ENCODE measurements around the gene TNFRSF4.

TNFRSF4 gene

DNA sequence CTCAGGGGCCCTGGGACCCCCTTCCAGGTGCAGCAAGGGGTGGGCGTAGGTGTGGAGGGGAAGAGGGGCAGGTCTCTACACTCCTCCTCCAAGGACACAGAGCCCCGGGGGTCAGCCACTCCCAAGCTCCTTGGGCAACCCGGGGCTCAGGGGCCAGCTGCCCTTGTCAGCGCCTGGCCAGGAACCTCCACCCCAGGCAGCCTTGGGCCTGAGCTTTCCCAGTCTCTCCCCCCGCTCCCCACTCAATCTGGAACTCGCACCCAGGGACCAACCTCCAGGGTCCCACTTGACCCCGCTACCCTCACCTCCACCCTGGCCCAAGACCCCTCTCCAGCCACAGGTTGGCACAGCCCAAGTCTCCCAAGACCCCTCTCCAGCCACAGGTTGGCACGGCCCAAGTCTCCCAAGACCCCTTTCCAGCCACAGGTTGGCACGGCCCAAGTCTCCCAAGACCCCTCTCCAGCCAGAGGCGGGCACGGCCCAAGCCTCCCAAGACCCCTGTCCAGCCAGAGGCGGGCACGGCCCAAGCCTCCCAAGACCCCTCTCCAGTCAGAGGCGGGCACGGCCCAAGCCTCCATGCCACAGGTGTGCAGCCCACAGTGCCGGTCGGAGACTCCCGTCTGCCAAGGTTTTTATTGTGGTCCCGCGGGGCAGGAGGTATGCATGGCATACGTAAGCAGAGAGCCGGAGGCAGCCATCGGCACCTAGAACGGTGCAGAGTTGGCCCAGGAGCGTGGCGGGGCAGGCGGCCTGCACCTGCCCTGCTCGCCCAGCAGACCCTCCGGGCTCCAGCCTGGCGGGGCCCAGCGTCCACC is 3.0 kb downstream of the TNFRSF4 start:
- no peak overlapping the region for H3K4me3 ChIP-seq (ENCODE audit: low read depth, low read length)
- in situ Hi-C loops (cut with HindIII; ENCODE audit: low sequenced_read_pairs): no loop called here
- TF ChIP-seq, protein P1, sequence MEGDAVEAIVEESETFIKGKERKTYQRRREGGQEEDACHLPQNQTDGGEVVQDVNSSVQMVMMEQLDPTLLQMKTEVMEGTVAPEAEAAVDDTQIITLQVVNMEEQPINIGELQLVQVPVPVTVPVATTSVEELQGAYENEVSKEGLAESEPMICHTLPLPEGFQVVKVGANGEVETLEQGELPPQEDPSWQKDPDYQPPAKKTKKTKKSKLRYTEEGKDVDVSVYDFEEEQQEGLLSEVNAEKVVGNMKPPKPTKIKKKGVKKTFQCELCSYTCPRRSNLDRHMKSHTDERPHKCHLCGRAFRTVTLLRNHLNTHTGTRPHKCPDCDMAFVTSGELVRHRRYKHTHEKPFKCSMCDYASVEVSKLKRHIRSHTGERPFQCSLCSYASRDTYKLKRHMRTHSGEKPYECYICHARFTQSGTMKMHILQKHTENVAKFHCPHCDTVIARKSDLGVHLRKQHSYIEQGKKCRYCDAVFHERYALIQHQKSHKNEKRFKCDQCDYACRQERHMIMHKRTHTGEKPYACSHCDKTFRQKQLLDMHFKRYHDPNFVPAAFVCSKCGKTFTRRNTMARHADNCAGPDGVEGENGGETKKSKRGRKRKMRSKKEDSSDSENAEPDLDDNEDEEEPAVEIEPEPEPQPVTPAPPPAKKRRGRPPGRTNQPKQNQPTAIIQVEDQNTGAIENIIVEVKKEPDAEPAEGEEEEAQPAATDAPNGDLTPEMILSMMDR (IDR thresholded peaks at IDR 0.05; ENCODE audit: low read depth, low read length): no peak
- no peak for DNase-seq (ENCODE audit: low read depth, low spot score)

DNA sequence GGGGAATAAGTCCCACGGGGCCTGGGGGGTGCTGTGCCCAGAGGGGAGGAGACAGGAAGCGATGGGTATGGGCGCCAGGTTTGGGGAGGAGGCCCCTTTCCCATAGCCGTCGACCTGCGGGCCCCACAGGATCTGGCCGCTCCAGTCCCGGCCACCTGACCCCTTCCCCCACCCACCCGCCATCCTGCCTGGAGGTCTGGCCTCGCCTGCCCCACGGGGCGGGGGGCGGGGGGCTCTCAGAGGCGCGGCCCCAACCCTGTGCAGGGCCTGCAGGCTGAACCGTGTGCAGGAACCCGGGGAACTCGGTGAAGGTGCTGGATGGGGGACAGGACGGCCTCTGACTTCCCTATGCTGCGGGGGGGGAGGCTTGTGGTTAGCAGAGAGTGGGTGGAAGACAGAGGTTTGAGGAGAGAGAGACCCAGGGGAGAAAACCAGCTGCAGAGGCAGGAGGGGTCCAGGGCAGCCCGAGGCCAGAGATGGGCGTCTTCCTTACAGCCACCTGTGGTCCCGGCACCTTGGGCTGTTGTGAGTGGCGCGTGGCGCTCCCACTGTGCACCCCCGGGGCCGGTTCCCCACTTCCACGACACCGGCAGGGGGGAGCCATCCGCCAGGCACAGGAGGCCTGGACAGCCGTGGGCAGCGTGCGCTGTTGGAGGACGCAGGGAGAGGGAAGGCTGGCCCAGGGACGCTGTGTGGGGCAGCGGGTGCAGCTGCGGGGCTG is 5.1 kb downstream of the TNFRSF4 start:
- in situ Hi-C loops (cut with HindIII; ENCODE audit: low sequenced_read_pairs): no loop called here
- no peak overlapping the region for H3K4me3 ChIP-seq (ENCODE audit: low read depth, low read length)
- no peak for DNase-seq (ENCODE audit: low read depth, low spot score)
- TF ChIP-seq, protein P1 (IDR thresholded peaks at IDR 0.05; ENCODE audit: low read depth, low read length): no peak

DNA sequence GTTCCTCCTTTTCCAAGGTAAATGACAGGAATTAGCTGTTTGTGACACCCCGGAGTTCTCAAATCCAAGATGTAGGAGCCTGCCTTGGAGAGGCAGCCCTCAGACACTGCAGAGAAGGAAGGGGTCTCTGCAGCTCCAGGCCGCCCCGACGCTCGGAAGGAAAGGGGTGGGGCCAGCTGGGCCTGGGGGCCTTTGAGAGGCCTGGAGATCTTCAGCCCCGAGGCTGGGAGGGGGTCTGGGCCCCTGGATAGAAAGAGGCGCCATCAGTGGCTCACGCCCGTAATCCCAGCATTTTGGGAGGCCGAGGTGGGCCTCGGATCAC is 6.4 kb downstream of the TNFRSF4 start:
- no peak for DNase-seq (ENCODE audit: low read depth, low spot score)
- in situ Hi-C loops (cut with HindIII; ENCODE audit: low sequenced_read_pairs): no loop called here
- TF ChIP-seq, protein P1 (IDR thresholded peaks at IDR 0.05; ENCODE audit: low read depth, low read length): no peak
- H3K4me3 ChIP-seq (ENCODE audit: low read depth, low read length): no peak overlapping the region

DNA sequence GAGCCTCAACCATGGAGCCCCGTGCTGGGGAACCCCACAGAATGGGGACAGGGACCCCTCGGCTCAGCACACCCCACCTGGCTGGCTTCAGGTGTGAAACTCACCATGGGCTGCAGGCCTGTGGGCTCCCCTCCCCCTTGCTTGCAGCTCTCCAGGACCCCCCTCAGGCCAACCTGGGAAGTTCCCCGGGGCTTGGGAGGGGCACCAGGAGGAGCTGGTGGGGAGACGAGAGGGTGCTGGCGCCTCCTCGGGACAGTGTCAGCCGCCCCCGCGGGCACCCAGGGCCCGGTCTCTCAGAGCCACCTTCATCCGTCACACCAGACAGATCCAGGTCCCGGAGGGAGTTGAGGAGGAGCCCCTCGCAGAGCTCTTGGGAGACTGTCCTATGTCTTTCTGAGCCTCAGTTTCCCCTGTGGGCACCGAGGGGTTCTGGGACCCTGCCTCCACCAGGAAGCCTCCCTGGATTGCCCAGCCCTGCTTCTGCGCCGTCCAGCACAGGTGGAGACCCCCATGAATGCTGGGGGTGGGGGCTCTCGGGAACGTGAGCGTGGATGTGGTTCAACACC is 6.9 kb downstream of the TNFRSF4 start:
- H3K4me3 ChIP-seq (ENCODE audit: low read depth, low read length): no peak overlapping the region
- in situ Hi-C loops (cut with HindIII; ENCODE audit: low sequenced_read_pairs): no loop called here
- TF ChIP-seq, protein P1 (IDR thresholded peaks at IDR 0.05; ENCODE audit: low read depth, low read length): peak; percentile 7
- no peak for DNase-seq (ENCODE audit: low read depth, low spot score)

DNA sequence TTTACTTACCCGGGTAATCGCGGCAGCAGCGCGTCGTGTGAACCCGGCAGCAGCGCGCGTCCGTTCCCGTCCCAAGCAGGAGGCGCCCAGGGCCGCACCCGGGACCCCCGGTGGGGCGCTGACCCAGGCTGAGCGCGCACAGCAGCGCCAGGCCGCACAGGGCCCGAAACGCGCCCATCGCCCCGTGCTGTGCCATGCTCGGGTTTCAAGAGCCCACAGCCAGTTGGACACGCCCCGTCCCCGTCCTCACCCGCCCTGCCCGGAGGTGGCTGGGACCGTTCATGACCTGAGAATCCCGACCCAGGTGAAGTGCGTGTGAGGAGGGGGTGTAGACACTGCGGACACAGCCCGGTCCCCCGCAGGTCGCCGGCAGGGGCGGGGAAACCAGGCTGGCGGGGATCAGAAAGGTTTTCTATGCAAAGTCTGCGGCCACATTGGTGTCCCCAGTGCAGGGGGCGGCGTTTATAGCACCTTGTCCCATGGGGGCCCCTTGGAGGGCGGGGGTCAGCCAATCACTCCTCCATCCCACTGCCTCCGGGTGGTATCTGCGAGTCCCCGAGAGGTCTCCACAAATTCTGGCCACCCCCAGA is 7.5 kb downstream of the TNFRSF4 start, which contains the start of gene TNFRSF18:
TNFRSF18 (minus strand) TSS at position 217 of the 590 bp plus-strand sequence; CDS start at position 196, 21 bp downstream.
- TF ChIP-seq, protein P1 (IDR thresholded peaks at IDR 0.05; ENCODE audit: low read depth, low read length): no peak
- no peak within 1 kb of the TSS for H3K4me3 ChIP-seq (ENCODE audit: low read depth, low read length)
- peak; percentile 5 for DNase-seq (ENCODE audit: low read depth, low spot score)
- in situ Hi-C loops (cut with HindIII; ENCODE audit: low sequenced_read_pairs): no loop called here

DNA sequence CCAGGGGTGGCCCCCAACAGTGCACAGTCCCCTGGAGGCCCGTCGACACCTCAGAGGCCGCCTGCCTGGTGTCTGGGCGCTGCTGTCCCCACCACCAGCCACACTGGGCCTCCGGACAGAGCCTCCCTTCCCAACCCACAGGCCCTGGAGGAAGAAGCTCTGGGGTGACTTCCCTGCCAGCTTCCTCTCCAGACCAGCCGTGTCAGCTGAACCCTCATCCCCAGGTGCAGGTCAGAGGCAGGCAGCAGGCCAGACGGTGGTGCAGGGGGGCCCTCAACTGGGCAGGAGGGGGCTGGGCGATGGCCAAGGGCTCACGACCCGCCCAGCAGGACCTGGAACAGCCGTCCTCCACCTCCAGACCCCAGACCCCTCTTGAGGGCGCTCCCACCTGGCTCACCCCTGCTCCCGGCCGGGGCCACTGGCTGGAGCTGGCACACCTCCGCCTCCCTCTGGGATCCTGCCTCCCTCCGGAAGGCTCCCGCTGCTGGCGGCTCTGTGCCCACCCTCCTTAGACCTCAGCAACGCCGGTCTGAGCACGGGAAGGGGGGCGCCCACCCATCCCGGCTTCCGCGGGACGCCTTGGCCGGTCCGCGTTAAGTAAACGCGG is 8.1 kb downstream of the TNFRSF4 start:
- no peak for DNase-seq (ENCODE audit: low read depth, low spot score)
- TF ChIP-seq, protein P1 (IDR thresholded peaks at IDR 0.05; ENCODE audit: low read depth, low read length): no peak
- no peak overlapping the region for H3K4me3 ChIP-seq (ENCODE audit: low read depth, low read length)
- in situ Hi-C loops (cut with HindIII; ENCODE audit: low sequenced_read_pairs): no loop called here

Measured in astrocyte of the spinal cord (primary cell).